ENCODE results near the gene SFXN3. TPM values are rescaled to one million over a fixed set of nuclear protein-coding genes. Genes with fewer than 3 reads are reported as not detected.

The SFXN3 gene
- total RNA-seq, 1 donor from 2014 or later, result 0.09 TPM

DNA sequence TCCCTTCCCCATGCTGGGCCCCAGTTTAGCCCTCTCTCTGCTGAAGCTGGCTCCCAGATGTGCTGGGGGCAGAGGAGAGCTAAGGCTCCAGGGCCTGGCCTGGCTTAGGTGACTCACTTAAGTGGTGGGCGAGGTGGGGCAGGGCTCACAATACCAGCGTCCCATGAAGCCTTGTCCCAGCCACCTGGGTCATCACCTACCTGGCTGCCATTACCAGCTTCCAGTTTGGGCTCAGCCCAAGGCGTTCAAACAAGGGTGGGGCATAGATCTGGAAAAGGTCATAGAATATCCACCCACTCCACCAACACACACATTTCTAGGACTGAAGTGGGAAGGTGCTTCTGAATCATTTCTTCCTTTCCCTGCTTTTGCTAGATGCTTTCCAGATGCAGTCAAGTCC, 39.1 kb downstream of the SFXN3 start:
- no peak overlapping the region for H3K4me3 ChIP-seq
- peaks cover 81% of the 10 kb centered on the region for H3K27me3 ChIP-seq
- no peaks in the 10 kb centered on the region for H3K9me3 ChIP-seq (ENCODE audit: low read depth)
- H3K4me1 ChIP-seq, result peaks cover 11% of the 10 kb centered on the region
- H3K36me3 Mint-ChIP-seq, result no peaks in the 10 kb centered on the region
- no peak overlapping the region for H3K4me2 ChIP-seq
- H3K79me2 ChIP-seq (ENCODE audit: low read depth), result no peaks in the 10 kb centered on the region
- DNase-seq (ENCODE audit: low spot score), result no peak
- H3K27ac ChIP-seq, result no peak overlapping the region
- peaks cover 18% of the 10 kb centered on the region for H4K20me1 ChIP-seq (ENCODE audit: low read depth)
- no peaks in the 10 kb centered on the region for H3K9me3 Mint-ChIP-seq
- H3K9ac ChIP-seq, result no peak overlapping the region
- no peak overlapping the region for H3K4me3 Mint-ChIP-seq
- no peaks in the 10 kb centered on the region for H3K36me3 ChIP-seq
- no peak overlapping the region for H3K27ac Mint-ChIP-seq
- TF ChIP-seq EZH2 (IDR thresholded peaks at IDR 0.05) (no peak), EZH2phosphoT487 (IDR thresholded peaks at IDR 0.05) (no peak)
- TF ChIP-seq, protein P1, sequence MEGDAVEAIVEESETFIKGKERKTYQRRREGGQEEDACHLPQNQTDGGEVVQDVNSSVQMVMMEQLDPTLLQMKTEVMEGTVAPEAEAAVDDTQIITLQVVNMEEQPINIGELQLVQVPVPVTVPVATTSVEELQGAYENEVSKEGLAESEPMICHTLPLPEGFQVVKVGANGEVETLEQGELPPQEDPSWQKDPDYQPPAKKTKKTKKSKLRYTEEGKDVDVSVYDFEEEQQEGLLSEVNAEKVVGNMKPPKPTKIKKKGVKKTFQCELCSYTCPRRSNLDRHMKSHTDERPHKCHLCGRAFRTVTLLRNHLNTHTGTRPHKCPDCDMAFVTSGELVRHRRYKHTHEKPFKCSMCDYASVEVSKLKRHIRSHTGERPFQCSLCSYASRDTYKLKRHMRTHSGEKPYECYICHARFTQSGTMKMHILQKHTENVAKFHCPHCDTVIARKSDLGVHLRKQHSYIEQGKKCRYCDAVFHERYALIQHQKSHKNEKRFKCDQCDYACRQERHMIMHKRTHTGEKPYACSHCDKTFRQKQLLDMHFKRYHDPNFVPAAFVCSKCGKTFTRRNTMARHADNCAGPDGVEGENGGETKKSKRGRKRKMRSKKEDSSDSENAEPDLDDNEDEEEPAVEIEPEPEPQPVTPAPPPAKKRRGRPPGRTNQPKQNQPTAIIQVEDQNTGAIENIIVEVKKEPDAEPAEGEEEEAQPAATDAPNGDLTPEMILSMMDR (IDR thresholded peaks at IDR 0.05), result no peak
- peaks cover 44% of the 10 kb centered on the region for H3K27me3 Mint-ChIP-seq (ENCODE audit: insufficient read depth, low read depth)
- no peaks in the 10 kb centered on the region for H3F3A ChIP-seq (ENCODE audit: low read depth)
- no peak overlapping the region for H2AFZ ChIP-seq (replicated peaks)
- H3K4me1 Mint-ChIP-seq, result peaks cover 17% of the 10 kb centered on the region

DNA sequence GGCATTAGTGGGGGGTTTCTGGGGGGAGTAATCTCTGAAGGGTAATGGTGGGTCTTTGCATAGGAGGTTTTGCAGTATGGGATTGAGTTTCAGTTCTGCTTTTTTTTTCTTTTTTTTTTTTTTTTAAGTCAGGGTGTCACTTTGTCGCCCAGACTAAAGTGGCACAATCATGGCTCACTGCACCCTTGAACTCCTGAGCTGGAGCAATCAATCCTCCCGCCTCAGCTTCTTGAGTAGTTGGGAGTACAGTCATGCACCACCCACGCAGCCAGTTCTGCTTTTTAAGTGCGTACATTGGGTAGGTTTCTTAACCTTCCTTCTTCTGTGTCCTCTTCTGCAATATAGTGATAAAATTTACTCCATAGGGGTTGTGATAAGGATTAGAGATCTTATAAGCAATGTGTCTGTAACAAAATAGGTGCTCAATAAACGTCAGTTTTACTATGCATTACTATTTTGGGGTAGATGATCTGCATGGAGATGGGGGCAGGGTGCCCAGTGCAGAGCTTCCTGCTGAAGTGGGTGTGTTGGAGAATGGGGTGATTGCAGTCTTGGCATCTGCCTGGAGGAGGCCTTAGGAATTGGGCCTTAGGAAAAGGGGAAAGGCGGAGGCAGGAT, 40.3 kb downstream of the SFXN3 start:
- no peaks in the 10 kb centered on the region for H3K79me2 ChIP-seq (ENCODE audit: low read depth)
- H2AFZ ChIP-seq (replicated peaks), result no peak overlapping the region
- peaks cover 43% of the 10 kb centered on the region for H3K27me3 Mint-ChIP-seq (ENCODE audit: insufficient read depth, low read depth)
- no peaks in the 10 kb centered on the region for H3K36me3 ChIP-seq
- H3K4me3 Mint-ChIP-seq, result no peak overlapping the region
- no peak for DNase-seq (ENCODE audit: low spot score)
- H3K9me3 Mint-ChIP-seq, result no peaks in the 10 kb centered on the region
- peaks cover 10% of the 10 kb centered on the region for H3K4me1 ChIP-seq
- H3K4me2 ChIP-seq, result no peak overlapping the region
- no peaks in the 10 kb centered on the region for H3F3A ChIP-seq (ENCODE audit: low read depth)
- no peak overlapping the region for H3K4me3 ChIP-seq
- H3K4me1 Mint-ChIP-seq, result peaks cover 15% of the 10 kb centered on the region
- TF ChIP-seq, protein P1 (IDR thresholded peaks at IDR 0.05), result no peak
- TF ChIP-seq EZH2 (IDR thresholded peaks at IDR 0.05), result no peak
- TF ChIP-seq EZH2phosphoT487 (IDR thresholded peaks at IDR 0.05), result no peak
- no peak overlapping the region for H3K27ac ChIP-seq
- H3K9ac ChIP-seq, result no peak overlapping the region
- peaks cover 16% of the 10 kb centered on the region for H4K20me1 ChIP-seq (ENCODE audit: low read depth)
- H3K27me3 ChIP-seq, result peaks cover 81% of the 10 kb centered on the region
- no peaks in the 10 kb centered on the region for H3K36me3 Mint-ChIP-seq
- H3K9me3 ChIP-seq (ENCODE audit: low read depth), result no peaks in the 10 kb centered on the region
- H3K27ac Mint-ChIP-seq, result no peak overlapping the region

DNA sequence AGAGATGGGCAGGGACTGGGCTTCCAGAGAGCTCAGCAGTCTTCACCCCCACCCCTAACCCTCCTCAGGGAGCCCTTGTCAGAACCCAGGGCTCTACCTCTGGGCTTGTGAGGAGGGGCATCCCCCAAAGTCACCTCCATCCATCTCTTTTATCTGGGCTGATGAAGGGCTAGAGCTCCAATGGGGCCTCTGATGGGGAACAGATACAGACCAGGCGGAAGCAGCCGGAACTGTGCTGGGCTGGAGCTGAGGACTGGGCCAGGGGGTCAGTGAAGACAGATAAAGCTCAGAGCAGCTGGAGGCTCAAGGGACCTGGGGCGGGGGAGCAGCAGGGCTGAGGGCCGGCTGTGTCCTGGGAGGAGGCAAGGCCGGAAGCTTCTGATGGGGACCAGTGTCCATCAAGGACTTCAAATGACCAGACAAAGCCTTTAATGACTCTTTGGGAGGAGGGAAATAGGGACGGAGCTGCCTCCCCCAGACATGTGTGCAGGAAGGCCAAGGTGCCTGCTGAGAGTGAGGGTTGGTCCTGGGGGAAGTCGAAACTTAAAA, 40.9 kb downstream of the SFXN3 start:
- Histone ChIP-seq H3K36me3 (no peaks in the 10 kb centered on the region), H3K4me3 (no peak overlapping the region), H3K79me2 (ENCODE audit: low read depth) (no peaks in the 10 kb centered on the region), H2AFZ (replicated peaks) (no peak overlapping the region), H3F3A (ENCODE audit: low read depth) (no peaks in the 10 kb centered on the region), H3K27me3 (peaks cover 81% of the 10 kb centered on the region), H3K9ac (no peak overlapping the region), H4K20me1 (ENCODE audit: low read depth) (peaks cover 16% of the 10 kb centered on the region), H3K4me1 (peaks cover 4% of the 10 kb centered on the region), H3K9me3 (ENCODE audit: low read depth) (no peaks in the 10 kb centered on the region), H3K27ac (no peak overlapping the region), H3K4me2 (no peak overlapping the region)
- Mint-ChIP-seq H3K36me3 (no peaks in the 10 kb centered on the region), H3K27ac (no peak overlapping the region), H3K9me3 (no peaks in the 10 kb centered on the region), H3K4me1 (peaks cover 15% of the 10 kb centered on the region), H3K27me3 (ENCODE audit: insufficient read depth, low read depth) (peaks cover 49% of the 10 kb centered on the region), H3K4me3 (peak overlapping the region; percentile 39)
- TF ChIP-seq EZH2phosphoT487 (IDR thresholded peaks at IDR 0.05), result no peak
- no peak for TF ChIP-seq EZH2 (IDR thresholded peaks at IDR 0.05)
- TF ChIP-seq, protein P1 (IDR thresholded peaks at IDR 0.05), result no peak
- DNase-seq (ENCODE audit: low spot score), result no peak
